GM19324 (cell line): ENCODE data around the gene SLC44A4.

Experiments used
- ATAC-seq: cut with Tn5 transposase; IDR thresholded peaks from one replicate; pipeline ENCODE4 v1.9.1; 2021; ENCODE audit warnings: mild to moderate bottlenecking, moderate library complexity; ENCODE audit not compliant: unreplicated experiment, low FRiP score

SLC44A4 gene

GRCh38 chr6:31901953-31902643 lies 23.3 kb upstream of the SLC44A4 start, which contains the start of gene ZBTB12:
Gene ZBTB12, minus strand, starts transcription at chr6:31902086. Its CDS starts 781 bp downstream, at chr6:31901305.
- peak; percentile 65 for ATAC-seq

- no peak for ATAC-seq
Observed at GRCh38 chr6:31901415-31901952, 22.7 kb upstream of the SLC44A4 start.

GRCh38 chr6:31900917-31901414 lies 22.2 kb upstream of the SLC44A4 start:
- no peak for ATAC-seq

- no peak for ATAC-seq
Observed at GRCh38 chr6:31899882-31900722, 21.3 kb upstream of the SLC44A4 start.

DNA sequence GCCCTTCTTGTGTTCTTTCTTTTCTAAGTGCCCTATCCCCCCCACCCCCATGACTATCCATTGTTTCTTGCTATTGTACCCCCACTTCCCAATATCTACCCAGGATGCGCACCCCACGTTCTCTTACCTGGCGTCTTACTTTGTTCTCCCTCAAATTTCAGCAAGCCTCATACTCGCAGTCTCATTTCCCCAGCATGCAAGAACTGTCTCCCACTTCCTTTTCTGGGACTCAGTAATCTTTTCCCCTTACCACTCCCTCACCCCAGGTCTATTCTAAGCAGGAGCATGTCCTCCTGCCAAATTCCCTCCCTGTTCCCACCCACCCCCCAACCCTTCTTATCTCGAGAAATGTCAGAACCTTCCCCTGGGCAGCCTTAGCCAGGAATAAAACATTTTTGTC lies 20.4 kb upstream of the SLC44A4 start:
- ATAC-seq = no peak

GRCh38 chr6:31898383-31899011 lies 19.7 kb upstream of the SLC44A4 start:
- no peak for ATAC-seq

DNA sequence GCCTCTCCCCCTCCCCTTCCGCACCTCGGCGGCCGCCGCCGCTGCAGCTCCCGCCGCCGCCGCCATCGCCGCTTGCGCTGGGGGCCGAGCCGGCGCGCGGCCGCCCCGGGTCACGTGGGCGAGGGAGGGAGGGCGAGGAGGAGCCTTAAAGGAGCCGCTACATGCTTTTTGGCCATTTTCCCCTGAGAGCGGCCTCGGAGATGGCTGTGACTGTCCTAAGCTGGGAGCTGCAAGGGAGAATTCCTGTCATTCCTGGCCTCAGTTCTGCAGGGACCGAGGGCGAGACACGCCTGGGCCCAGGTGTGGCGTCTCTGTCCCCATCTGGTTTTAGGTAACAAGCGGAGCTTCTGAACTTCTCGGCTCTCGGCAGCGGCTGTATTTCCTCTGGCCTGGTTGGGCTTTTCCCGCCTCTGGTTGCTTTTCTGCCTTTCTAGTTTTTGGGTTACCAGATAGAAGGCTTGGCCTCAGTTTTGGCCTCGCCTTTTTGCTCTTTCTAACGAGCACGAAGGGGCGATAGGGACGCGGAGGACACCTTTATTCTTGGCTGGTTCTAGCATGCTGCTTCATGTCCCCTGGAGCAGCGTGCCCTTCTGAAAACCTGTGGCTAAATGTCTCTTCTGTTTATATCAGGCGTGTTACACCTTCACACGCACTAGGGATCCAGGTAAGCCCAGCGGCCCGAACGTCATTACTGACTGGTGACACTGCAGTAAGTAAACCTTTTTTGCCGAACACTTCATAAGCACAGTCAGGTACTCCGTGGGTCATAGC lies 19.0 kb upstream of the SLC44A4 start, which contains the start of gene EHMT2:
EHMT2 (minus strand) TSS at position 87 of the 771 bp plus-strand sequence; CDS start at position 66, 21 bp downstream.
- ATAC-seq = peak; percentile 47

- no peak for ATAC-seq
Observed at GRCh38 chr6:31896856-31897611, 18.2 kb upstream of the SLC44A4 start.

- ATAC-seq = no peak
Observed at GRCh38 chr6:31896493-31896855, 17.7 kb upstream of the SLC44A4 start.

DNA sequence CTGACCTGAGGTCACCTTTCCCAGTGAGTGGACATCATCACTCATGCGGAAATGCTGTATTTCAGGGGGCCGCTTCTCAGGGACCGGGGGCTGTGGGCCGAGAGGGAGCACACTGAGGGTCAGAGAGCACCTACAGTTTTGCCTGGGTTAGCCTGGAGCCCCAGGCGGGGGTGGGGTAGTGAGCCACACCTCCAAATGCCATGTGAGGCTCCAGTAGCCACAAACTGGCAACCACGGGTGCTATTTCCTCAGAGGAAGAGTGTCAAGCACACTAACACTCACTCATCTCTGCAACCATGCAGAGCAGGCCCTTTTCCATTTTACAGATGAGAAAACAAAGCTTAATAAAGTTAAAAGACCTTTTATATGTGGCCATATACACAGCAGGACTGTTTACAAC lies 14.0 kb upstream of the SLC44A4 start:
- no peak for ATAC-seq

GRCh38 chr6:31889331-31889972 lies 10.7 kb upstream of the SLC44A4 start:
- ATAC-seq = no peak

DNA sequence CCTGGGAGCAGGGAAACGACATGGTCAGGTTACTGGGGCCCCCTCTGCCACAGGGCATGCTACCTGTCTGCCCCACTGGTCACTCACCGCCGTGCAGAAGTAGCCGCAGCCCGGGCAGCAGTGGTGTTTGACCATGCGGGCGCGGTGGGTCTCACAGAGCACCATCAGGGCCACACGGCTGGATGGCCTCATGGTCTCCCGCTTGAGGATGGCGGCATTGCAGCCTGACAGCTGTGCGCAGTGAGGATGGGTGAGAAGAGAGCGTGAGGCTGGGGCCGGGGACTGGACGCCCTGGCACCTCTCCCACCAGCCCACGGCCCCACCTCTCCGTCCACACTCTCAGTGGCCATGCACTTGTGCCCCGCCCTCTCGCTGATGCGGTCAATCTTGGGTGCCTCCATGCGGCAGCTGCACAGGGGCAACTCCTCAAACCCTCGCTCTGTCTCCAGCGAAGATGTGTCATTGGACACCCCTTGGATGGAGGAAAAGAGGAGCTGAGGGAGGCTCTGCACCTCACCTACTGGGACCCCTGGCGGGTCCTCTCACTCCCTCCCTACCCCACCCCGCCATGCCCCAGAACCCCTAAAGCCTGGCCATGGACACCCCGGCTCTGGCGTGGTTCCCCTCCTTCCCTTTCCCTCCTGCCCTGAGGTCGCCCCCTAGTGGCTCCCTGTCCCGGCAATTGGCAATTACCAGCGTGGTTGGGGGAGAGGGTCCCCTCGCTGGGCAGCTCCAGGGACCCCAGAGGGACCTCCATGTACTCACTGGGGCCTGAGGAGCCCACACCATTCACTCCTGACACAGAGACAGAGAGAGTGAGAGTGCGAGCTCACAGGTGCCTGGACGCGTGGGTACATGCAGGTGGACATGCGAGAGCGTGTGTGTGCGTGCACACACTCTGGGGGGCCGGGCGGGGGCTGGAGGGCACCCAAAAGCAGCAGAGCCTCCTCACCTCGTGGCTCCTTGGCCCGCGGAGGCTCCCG lies 9.8 kb upstream of the SLC44A4 start:
- ATAC-seq = no peak

DNA sequence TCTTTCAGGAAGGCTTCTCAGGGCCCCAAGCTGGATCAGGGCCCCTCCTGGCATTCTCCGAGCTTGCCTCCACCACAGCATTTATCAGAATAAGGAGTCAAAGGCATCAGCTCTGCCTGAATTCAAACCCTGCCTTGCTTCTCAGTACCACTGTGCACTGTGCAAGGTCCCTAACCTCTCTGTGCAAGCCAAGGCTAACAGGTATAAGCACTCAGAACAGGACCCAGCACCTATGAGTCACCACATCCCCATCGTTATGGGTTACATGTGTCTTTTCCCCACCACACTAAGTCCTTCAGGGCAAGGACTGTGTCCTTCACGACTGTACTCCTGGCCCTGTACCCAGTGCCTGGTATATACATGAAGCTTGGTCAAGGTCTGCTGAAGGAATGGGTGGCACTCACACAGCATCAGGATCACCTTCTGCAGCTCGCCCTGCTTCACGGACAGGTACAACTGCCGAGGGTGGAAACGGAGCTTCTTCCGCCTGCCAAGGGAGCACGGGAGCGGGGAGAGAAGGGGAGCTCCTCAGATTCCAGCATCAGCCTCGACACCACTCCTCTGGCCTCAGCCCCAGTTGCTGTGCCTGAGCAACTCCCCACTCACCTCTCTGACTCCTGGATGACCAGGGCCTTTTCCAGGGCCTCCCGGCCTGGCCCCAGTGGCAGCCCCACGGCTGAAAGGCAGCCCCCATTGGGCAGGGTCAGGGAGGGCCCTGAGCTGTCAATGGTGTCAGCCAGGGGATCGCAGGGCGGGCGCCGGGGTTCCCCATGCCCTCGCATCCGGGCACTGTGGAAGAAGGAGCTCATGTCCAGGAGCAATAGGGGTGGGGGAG lies 8.6 kb upstream of the SLC44A4 start:
- no peak for ATAC-seq

- ATAC-seq = no peak
Observed at GRCh38 chr6:31886541-31886991, 7.8 kb upstream of the SLC44A4 start.

DNA sequence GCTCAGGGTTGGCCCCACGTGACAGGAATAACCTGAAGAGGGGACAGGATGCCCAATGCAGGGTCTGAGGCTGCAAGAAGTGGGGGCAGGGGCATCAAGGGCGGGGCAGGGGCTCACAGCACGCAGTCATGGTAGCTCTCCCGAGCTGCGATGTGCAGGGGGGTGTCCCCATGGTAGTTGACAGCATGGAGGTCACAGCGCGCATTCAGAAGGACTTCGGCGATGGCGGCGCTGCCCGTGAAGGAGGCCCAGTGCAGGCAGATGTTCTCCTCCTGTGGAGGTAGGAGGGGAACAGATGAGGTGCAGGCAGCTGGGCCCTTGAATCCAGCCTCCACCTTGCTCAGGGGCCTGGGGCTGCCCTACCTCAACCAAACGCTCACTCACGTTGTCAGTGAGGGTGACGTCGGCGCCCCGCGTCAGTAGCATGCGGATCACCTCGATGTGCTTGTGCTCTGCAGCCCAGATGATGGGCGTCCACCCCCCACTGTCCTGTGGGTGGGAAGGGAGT lies 5.8 kb upstream of the SLC44A4 start:
- ATAC-seq = no peak

DNA sequence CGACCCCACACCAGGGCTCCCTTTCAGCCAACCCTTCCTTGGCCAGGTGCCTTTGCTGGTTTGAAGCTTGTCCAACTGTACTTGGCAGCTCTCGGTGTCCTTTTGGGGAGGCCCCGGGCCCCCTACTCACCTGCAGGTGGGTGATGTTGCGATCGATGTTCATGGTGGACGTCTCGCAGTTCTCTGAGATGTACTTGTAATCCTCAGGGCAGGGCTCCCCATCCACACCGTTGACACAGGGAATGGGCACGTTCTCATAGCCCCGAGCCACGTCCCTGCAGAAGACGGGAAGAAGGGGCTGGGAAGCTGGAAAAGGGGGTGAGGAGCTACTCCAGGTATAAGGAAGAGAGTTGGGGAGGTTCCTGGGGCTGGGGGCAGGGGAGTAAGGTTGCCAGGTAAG lies 4.9 kb upstream of the SLC44A4 start:
- no peak for ATAC-seq

DNA sequence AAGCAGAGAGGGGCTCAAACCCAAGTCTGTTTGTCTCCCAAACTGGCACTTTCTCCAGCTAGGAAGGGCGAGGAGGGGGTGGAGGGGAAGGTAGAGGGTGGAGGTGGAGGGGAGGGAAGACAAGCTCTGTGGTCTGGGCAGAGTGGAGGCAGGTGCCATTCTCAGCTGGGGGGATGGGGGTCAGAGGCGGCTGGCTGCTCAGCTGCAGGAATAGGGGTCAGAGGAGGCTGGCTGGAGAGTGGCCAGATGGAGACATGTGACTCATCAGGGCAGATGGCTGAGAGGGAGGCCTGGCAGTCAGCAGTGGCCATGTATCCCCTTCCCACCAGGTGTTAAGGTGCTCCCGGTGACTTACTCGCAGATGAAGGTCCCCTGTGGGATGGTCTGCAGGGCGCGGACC lies 3.5 kb upstream of the SLC44A4 start:
- no peak for ATAC-seq
